Stimulated activated CD8-positive, alpha-beta memory T cell treated with anti-CD3 and anti-CD28 coated beads, Interleukin-12 subunit alpha, Interleukin-12 subunit beta, amount 100 ng/mL, for 24 hours (primary cell): ENCODE data around the gene RAB17.

ENCODE experiments used
- DNase-seq: peaks from one replicate; pipeline ENCODE4 v3.0.0-alpha.2; 2020; ENCODE audit errors: extremely low read depth

Gene RAB17

GRCh38 chr2:237536617-237537016 lies 53.9 kb downstream of the RAB17 start:
- no peak for DNase-seq

- no peak for DNase-seq
These were observed 54.5 kb downstream of the RAB17 start for GRCh38 chr2:237536083-237536415.

GRCh38 chr2:237535385-237536082 lies 55.0 kb downstream of the RAB17 start:
- no peak for DNase-seq

GRCh38 chr2:237534380-237534779 lies 56.2 kb downstream of the RAB17 start:
- DNase-seq = no peak

- DNase-seq = no peak
These were observed 56.8 kb downstream of the RAB17 start for GRCh38 chr2:237533668-237534161.

GRCh38 chr2:237532160-237532559 lies 58.4 kb downstream of the RAB17 start:
- DNase-seq = no peak

GRCh38 chr2:237530472-237531433 lies 59.8 kb downstream of the RAB17 start:
- no peak for DNase-seq

GRCh38 chr2:237529452-237530402 lies 60.8 kb downstream of the RAB17 start:
- no peak for DNase-seq

- DNase-seq = no peak
These were observed 62.8 kb downstream of the RAB17 start for GRCh38 chr2:237527766-237528165.

- no peak for DNase-seq
These were observed 63.3 kb downstream of the RAB17 start for GRCh38 chr2:237527233-237527632.

- DNase-seq = no peak
These were observed 64.9 kb downstream of the RAB17 start for GRCh38 chr2:237525559-237526157.

- no peak for DNase-seq
These were observed 65.9 kb downstream of the RAB17 start for GRCh38 chr2:237524631-237525030.
